Measurements from ENCODE around the gene C13orf46.

C13orf46 gene

DNA sequence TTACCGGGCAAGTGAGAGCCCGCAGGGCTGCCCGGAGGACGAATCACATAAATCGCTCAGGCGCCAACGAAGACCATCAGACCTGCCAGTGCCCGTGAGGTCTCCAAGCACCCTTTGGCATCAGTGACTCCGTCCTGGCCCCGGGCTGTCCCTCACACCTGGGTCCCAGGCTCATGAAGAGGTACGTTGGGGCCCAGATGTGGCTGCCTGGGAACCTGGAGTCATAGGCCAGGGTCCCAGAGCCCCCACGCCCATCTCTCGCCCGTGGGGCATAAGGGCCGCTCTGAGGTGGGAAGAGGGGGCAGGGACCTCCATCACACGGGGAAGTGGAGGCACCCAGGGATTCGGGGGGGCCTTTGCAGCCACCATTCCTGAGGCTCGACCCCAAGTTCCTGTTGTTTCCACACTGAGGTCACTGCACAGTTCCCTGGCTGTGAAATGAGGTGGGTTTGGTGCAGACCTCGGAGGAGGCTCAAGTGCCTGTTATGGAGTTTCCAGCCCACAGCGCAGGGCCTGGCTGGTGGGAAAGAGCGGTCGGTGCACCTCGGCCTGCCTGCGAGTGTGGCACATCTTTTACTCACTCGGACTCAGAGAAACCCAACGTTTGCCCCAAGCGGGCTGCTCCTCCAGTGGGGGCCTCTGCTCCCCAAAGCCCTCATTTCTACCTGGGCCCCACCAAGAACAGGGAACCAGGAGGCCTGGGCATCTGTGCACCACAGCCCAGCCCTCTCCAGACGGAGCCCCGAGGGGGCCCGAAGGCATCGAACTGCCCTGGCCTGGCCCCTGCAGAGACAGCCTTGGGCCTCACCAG is 35.9 kb upstream of the C13orf46 start:
- DNase-seq (ENCODE audit: low spot score): no peak

DNA sequence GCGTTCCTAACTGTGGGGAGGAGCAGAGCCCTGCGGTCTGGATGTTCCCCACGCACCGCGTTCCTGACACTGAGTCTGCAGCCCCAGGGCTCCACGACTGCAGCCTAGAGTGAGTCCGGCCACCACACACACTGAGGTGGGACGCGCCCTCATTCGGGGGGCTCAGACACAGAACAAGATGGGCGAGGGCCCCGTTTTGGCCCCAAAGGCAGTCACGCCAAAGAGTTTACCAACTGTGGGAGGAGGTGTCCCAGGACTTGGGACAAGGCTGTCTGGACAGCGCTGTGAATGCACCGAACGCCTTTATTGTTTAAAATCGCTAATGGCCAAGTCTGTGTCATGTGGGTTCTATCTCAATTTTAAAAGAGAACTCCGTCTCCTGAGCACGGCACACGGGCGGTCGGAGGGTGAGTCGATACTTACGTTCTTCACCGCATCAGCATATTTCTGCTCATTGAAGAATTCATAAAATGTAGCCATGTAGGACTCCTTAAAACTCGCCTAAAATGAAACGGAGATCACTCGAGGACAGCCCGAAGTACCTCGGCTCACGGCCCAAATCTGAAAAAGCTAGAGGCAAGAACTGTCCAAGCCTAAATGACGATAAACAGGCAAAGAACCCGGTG is 35.2 kb upstream of the C13orf46 start:
- no peak for DNase-seq (ENCODE audit: low spot score)

- no peak for DNase-seq (ENCODE audit: low spot score)
Measured at GRCh38 chr13:114007566-114007965, 33.7 kb upstream of the C13orf46 start.

GRCh38 chr13:114005206-114005724 is 31.4 kb upstream of the C13orf46 start:
- DNase-seq (ENCODE audit: low spot score): no peak

DNA sequence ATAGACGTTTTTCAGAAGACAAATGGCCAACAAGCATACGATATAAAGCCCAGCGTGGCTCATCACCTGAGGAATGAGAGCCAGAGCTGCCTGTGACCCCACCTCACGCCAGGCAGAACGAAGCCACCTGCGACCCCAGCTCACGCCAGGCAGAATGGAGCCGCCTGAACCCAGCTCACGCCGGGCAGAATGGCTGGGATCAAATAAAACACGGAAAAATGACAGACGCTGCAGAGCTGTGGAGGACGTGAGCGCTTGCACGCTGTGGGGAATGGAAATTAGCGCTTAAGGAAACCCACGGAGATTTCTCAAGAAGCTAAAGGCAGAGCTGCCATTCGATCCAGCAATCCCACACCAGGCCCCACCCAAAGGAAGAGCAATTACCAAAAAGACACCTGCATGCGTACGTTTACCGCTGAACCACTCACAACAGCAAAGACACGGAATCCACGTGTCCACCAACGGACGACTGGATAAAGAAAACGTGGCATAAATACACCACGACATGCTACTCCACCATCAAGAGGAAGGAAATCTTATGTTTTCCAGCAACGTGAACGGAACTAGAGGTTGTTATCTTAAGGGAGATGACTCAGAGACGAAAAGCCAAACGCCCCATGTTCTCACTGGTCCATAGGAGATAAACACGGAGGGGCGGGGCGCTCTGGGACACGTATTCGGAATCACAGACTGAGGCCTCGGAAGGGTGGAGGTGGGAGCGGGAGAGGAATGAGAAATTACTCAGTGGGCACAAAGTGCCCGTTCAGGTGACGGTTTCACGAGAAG is 30.7 kb upstream of the C13orf46 start:
- no peak for DNase-seq (ENCODE audit: low spot score)

GRCh38 chr13:114002771-114003321 is 29.0 kb upstream of the C13orf46 start:
- no peak for DNase-seq (ENCODE audit: low spot score)

DNA sequence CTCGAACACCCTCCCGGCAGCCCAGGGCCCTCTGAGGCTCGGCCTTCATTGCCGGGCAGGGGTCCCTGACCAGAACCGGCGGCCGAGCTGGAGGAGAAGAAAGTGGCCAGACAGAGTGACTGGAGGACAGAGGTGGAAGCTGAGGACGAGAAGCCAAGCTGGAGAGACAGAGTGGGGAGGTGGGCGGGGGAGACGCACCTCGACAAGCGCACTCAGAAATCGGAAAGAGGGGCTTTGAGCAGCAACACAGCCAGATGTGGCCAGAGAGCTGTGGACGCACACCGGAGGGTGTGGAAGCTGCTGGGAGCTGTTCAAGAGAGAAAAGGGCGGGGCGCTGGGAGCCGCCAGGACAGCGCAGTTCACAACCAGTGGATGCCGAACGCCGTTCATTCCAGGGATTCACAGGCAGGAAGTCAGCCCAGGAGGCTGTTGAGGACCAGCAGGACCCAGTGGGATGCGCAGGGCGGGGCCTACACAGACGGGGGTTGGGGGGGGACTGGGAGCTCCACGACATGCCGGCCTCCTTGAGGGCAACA is 28.2 kb upstream of the C13orf46 start:
- no peak for DNase-seq (ENCODE audit: low spot score)

GRCh38 chr13:114001331-114002008 is 27.6 kb upstream of the C13orf46 start:
- no peak for DNase-seq (ENCODE audit: low spot score)

GRCh38 chr13:114000151-114001040 is 26.5 kb upstream of the C13orf46 start:
- no peak for DNase-seq (ENCODE audit: low spot score)

DNA sequence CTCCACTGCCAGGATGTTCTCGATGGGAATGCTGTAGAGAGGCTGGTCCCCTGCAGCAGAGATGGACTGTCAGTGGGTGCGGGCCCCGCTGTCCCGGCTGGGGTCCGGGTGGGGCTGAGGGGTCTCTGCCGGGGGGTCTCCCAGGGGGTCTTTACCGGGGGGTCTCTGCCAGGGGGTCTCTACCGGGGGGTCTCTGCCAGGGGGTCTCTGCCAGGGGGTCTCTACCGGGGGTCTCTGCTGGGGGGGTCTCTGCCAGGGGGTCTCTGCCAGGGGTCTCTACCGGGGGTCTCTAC is 25.7 kb upstream of the C13orf46 start:
- no peak for DNase-seq (ENCODE audit: low spot score)

GRCh38 chr13:113998781-113999617 is 25.1 kb upstream of the C13orf46 start:
- no peak for DNase-seq (ENCODE audit: low spot score)

- no peak for DNase-seq (ENCODE audit: low spot score)
Measured at GRCh38 chr13:113997845-113998751, 24.2 kb upstream of the C13orf46 start.

DNA sequence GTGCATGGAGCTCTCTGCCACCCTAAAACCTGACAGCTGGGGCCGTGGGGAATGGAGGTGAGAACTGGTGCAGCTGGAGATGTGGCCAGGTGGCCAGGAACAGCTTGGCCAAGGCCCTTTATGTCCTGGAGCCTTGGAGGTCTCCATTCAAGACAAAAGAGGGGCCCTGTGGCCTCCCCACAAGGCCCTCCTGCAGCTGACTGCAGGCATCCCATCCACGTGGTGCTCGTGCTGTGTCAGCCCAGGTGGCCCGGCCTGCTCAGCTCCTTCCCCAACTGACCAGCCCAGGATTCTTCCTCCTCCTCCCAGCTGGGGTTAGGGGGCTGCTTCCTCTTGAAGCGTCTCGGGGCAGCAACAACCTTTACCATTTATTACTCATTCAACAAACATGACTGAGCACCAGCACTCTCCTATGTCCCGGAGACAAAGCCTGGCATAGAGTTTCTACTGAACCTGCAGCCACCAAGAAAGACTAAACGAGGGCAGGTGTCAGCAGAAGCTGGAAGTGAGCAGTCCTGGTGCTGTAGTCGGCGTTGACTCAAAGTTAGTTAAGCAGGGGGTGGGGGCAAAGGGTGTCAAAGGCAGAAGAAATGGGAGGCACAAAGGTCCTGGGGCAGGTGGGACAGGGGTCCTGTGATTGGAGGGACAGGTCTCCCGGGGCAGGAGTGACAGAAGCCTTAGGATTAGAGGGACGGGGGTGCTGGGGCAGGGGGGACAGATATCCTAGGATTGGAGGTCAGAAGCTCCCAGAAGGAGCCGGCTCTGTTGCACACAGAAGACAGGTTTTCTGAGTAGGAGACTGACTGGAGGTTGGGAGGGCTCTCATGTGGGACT is 23.3 kb upstream of the C13orf46 start:
- DNase-seq (ENCODE audit: low spot score): no peak

GRCh38 chr13:113996081-113996911 is 22.4 kb upstream of the C13orf46 start:
- no peak for DNase-seq (ENCODE audit: low spot score)

GRCh38 chr13:113995051-113995601 is 21.2 kb upstream of the C13orf46 start:
- no peak for DNase-seq (ENCODE audit: low spot score)

DNA sequence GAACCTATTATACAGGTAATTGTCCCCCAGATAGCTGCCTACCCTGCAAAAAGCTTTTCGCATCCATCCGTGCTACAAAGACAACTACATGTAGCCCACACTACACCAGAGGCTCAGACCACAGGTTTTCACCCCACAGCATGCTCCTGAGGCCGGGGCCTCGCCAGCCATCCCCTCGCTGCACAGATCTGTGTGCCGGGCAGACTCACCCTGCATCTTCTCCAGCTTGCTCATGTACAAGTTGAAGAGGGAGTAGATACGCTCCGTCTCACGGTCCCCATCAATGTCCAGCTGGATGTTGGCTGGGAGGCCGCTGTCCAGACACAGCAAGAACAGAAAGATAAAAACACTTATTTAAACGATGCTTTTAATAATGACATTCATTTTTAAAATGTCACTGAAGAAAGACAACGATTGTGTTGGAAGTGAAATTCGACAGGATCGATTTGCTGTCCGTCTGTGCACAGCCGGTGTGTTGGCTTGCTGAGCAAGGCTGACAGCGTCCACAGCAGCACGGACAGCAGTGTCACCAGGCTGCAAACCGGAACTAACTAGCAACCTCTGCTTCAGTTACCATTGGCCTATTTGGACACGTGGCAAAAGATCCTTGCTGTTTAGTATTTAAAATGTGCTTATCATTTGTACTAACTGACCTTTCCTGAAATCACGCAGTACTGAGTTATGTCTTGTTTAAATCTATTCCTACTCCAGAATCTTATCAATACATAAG is 18.6 kb upstream of the C13orf46 start:
- no peak for DNase-seq (ENCODE audit: low spot score)
